Endothelial cell of umbilical vein (primary cell): ENCODE results near the gene STRBP. TPM values are rescaled to one million over a fixed set of nuclear protein-coding genes. Genes with fewer than 3 reads are reported as not detected.

ENCODE experiments used
- BruUV-seq: library from RNA; stranded (reverse); fragments of 400-500 nt; replicated peaks from 2 replicates; lab custom pipeline; 2021; lab: Mats Ljungman, UMichigan
- CTCF ChIA-PET: fragments of 300-600, 350-600 bp; sonication (Branson Sonifier 250); formaldehyde crosslinking; loops from one replicate; lab custom pipeline; 2021; ENCODE audit warnings: antibody characterized with exemption, inconsistent platforms; lab: Charles Lee
- POLR2A ChIA-PET: fragments of 300-600, 350-600 bp; sonication (Branson Sonifier 250); formaldehyde crosslinking; loops from one replicate; lab custom pipeline; 2021; ENCODE audit warnings: antibody characterized with exemption, inconsistent platforms; lab: Charles Lee
- DNase-seq: peaks from one replicate; pipeline ENCODE4 v3.0.0-alpha.2; 2011; ENCODE audit warnings: low read depth, low spot score
- FAIRE-seq: peaks from 2 replicates; lab custom pipeline; 2011; peaks lifted over from hg19 to GRCh38; lab: Jason Lieb, UNC
- H2AFZ ChIP-seq: 2 replicates; pipeline ENCODE4 v1.6.0; 2012; ENCODE audit warnings: low read depth, low read length, control low read depth, inconsistent platforms
- H3K27ac ChIP-seq: 2 replicates; pipeline ENCODE4 v1.5.1; 2011; ENCODE audit warnings: low read depth, mild to moderate bottlenecking, control low read depth, low read length, moderate library complexity; ENCODE audit not compliant: insufficient read depth
- H3K27me3 ChIP-seq, 2 experiments: 2 replicates each; pipeline versions ENCODE4 v1.6.0 to v1.6.1; 2011; ENCODE audit warnings: low read length in 2 of 2, mixed read lengths in 1 of 2; ENCODE audit not compliant: control insufficient read depth in 2 of 2, insufficient read depth in 2 of 2
- H3K36me3 ChIP-seq, 2 experiments: 2 replicates in 1 of 2; 3 replicates in 1 of 2; pipeline ENCODE4 v1.5.1; 2011; ENCODE audit warnings: low read length in 2 of 2, mild to moderate bottlenecking in 1 of 2, moderate library complexity in 1 of 2; ENCODE audit not compliant: control insufficient read depth in 2 of 2, insufficient read depth in 2 of 2; ENCODE audit errors: extremely low read depth in 1 of 2
- H3K4me1 ChIP-seq: 3 replicates; pipeline ENCODE4 v1.5.1; 2011; ENCODE audit warnings: mild to moderate bottlenecking, low read length; ENCODE audit not compliant: control insufficient read depth, insufficient read depth; ENCODE audit errors: extremely low read depth
- H3K4me2 ChIP-seq: 2 replicates; pipeline ENCODE4 v1.6.1; 2011; ENCODE audit warnings: low read length, control low read depth, mixed read lengths; ENCODE audit not compliant: insufficient read depth
- H3K4me3 ChIP-seq, 3 experiments: fragments of 200-600 bp in 1 of 3; sonication (generic), shearing (Covaris generic) in 1 of 3; replicated peaks in 1 of 3; 2 replicates each; pipeline ENCODE4 v1.5.1; 2011 to 2016; ENCODE audit warnings: control low read depth in 3 of 3, low read length in 3 of 3, mild to moderate bottlenecking in 2 of 3, inconsistent platforms in 1 of 3, low read depth in 1 of 3, moderate library complexity in 1 of 3; ENCODE audit not compliant: insufficient read depth in 1 of 3
- H3K79me2 ChIP-seq: 2 replicates; pipeline ENCODE4 v1.6.0; 2012; ENCODE audit warnings: low read length, inconsistent platforms; ENCODE audit not compliant: control insufficient read depth, insufficient read depth
- H3K9ac ChIP-seq: replicated peaks from 2 replicates; pipeline ENCODE3; 2011; ENCODE audit warnings: low read length, control low read depth; ENCODE audit not compliant: insufficient read depth; ENCODE audit errors: extremely low read depth
- H3K9me1 ChIP-seq: replicated peaks from 3 replicates; pipeline ENCODE4 v1.6.0; 2011; ENCODE audit warnings: mild to moderate bottlenecking, low read length; ENCODE audit not compliant: control insufficient read depth, insufficient read depth; ENCODE audit errors: extremely low read depth
- H3K9me3 ChIP-seq: replicated peaks from 2 replicates; pipeline ENCODE4 v1.5.1; 2012; ENCODE audit warnings: low read length, inconsistent platforms; ENCODE audit not compliant: control insufficient read depth, insufficient read depth
- H4K20me1 ChIP-seq: replicated peaks from 2 replicates; pipeline ENCODE3; 2011; ENCODE audit warnings: mild to moderate bottlenecking, low read length; ENCODE audit not compliant: control insufficient read depth, insufficient read depth; ENCODE audit errors: extremely low read depth
- CTCF ChIP-seq, 2 donors: IDR thresholded peaks; 1 replicate in 1 of 2; 2 replicates in 1 of 2; pipeline ENCODE4 v1.5.1; 2011; ENCODE audit warnings: low read length in 2 of 2, mild to moderate bottlenecking in 2 of 2, moderate library complexity in 2 of 2, control low read depth in 1 of 2, inconsistent platforms in 1 of 2, low read depth in 1 of 2; ENCODE audit not compliant: insufficient read depth in 1 of 2; ENCODE audit errors: extremely low read depth in 1 of 2
- EZH2 ChIP-seq: IDR thresholded peaks from 2 replicates; pipeline ENCODE4 v1.6.1; 2012; ENCODE audit warnings: borderline replicate concordance, low read depth, mild to moderate bottlenecking, moderate library complexity, low read length, inconsistent platforms; ENCODE audit not compliant: severe bottlenecking
- FOS ChIP-seq: IDR thresholded peaks from 2 replicates; pipeline ENCODE4 v1.6.1; 2011; ENCODE audit warnings: mild to moderate bottlenecking, low read length, moderate library complexity, borderline replicate concordance; ENCODE audit not compliant: insufficient read depth
- GATA2 ChIP-seq: IDR thresholded peaks from 2 replicates; pipeline ENCODE4 v1.7.0; 2011; ENCODE audit warnings: low read depth, mild to moderate bottlenecking, moderate library complexity, mixed read lengths, low read length; ENCODE audit not compliant: insufficient read length, insufficient read depth
- JUN ChIP-seq: IDR thresholded peaks from 2 replicates; pipeline ENCODE4 v1.6.1; 2011; ENCODE audit warnings: borderline replicate concordance, low read depth; ENCODE audit not compliant: insufficient read length, insufficient read depth
- MAX ChIP-seq: IDR thresholded peaks from 2 replicates; pipeline ENCODE4 v1.6.1; 2011; ENCODE audit not compliant: insufficient read depth, insufficient read length
- MYC ChIP-seq: IDR thresholded peaks from one replicate; pipeline ENCODE4 v1.6.1; 2011; ENCODE audit warnings: mild to moderate bottlenecking, low read depth, low read length
- POLR2A ChIP-seq: IDR thresholded peaks from 2 replicates; pipeline ENCODE4 v1.6.1; 2012; ENCODE audit warnings: low read depth, mild to moderate bottlenecking, control low read depth, low read length
- POLR2AphosphoS5 ChIP-seq: IDR thresholded peaks from 2 replicates; pipeline ENCODE4 v1.6.1; 2012; ENCODE audit warnings: low read depth, mild to moderate bottlenecking, control low read depth, low read length, moderate library complexity; ENCODE audit not compliant: insufficient read depth
- dilution Hi-C: fragments of 300-500 bp; cut with MboI; formaldehyde crosslinking; loops from one replicate; pipeline ENCODE4 v1.15.0; 2019; ENCODE audit warnings: low sequenced_read_pairs; ENCODE audit not compliant: extremely low pct_ligation_motif_present
- intact Hi-C: fragments of 100-400 bp; cut with micrococcal nuclease; formaldehyde crosslinking; loops from one replicate; pipeline ENCODE4 v1.10.0; 2022
- polyA plus RNA-seq, 4 experiments: library from polyadenylated mRNA; depleted of rRNA in 3 of 4; stranded (reverse) in 3 of 4; unstranded in 1 of 4; fragments of >200 nt; gene quantifications; 2 replicates each; pipeline versions ENCODE4 v1.2.1 to v1.2.3, GENCODE V29; 2011 to 2012; ENCODE audit warnings: missing spikeins in 1 of 4
- total RNA-seq: library from RNA; stranded (reverse); gene quantifications from 2 replicates; pipeline ENCODE4 v1.2.3, GENCODE V29; 2021

STRBP gene
- total and polyA plus RNA-seq, 2 donors (not counting 3 experiments of a cell fraction or from before 2014, with no cell fraction given) = 7.7 to 15.4 TPM

- Histone ChIP-seq H3K9me1 (no peaks in the 10 kb centered on the region), H3K36me3 (no peaks in the 10 kb centered on the region), H3K9ac (no peak overlapping the region), H3K79me2 (no peaks in the 10 kb centered on the region), H3K9me3 (no peaks in the 10 kb centered on the region), H4K20me1 (no peaks in the 10 kb centered on the region), H3K4me2 (peak overlapping the region; percentile 54), H2AFZ (no peak overlapping the region), H3K4me3 (no peak overlapping the region), H3K27me3 (no peaks in the 10 kb centered on the region), H3K27ac (no peak overlapping the region), H3K4me1 (peaks cover 17% of the 10 kb centered on the region)
- dilution Hi-C loops (no loop called here), intact Hi-C loops (no loop called here)
- no peak for DNase-seq
- TF ChIP-seq POLR2AphosphoS5 (no peak), MAX (no peak), JUN (no peak), FOS (no peak), EZH2 (no peak), MYC (no peak), GATA2 (no peak), CTCF (IDR thresholded peaks at IDR 0.05; ENCODE audit: extremely low read depth in 1 of 2, insufficient read depth in 1 of 2, low read depth in 1 of 2, low read length in 2 of 2) (no peak), POLR2A (no peak)
- no peak for FAIRE-seq
- ChIA-PET POLR2A (no interaction called here), CTCF (interaction anchor here (0.6 to 1.4 kb wide), 8 partner anchors 10 to 63 kb away, joined by 3 to 5 read pairs (median 4); no protein-coding TSS in a partner anchor)
- BruUV-seq = no TSS peak
Observed at GRCh38 chr9:123162360-123162759, 106.0 kb downstream of the STRBP start.
